DND-41 (cell line): Measurements from ENCODE around the gene TESK1.

Experiments used
- CTCF ChIP-seq: IDR thresholded peaks from 2 replicates; pipeline ENCODE4 v1.5.1; 2012; ENCODE audit warnings: borderline replicate concordance, low read length, moderate library complexity, mild to moderate bottlenecking; ENCODE audit not compliant: poor library complexity, severe bottlenecking; ENCODE audit errors: extremely low read depth
- EZH2 ChIP-seq: IDR thresholded peaks from 3 replicates; pipeline ENCODE4 v1.6.1; 2012; ENCODE audit warnings: borderline replicate concordance, low read depth, mild to moderate bottlenecking, moderate library complexity, low read length, inconsistent platforms; ENCODE audit not compliant: severe bottlenecking

DNA sequence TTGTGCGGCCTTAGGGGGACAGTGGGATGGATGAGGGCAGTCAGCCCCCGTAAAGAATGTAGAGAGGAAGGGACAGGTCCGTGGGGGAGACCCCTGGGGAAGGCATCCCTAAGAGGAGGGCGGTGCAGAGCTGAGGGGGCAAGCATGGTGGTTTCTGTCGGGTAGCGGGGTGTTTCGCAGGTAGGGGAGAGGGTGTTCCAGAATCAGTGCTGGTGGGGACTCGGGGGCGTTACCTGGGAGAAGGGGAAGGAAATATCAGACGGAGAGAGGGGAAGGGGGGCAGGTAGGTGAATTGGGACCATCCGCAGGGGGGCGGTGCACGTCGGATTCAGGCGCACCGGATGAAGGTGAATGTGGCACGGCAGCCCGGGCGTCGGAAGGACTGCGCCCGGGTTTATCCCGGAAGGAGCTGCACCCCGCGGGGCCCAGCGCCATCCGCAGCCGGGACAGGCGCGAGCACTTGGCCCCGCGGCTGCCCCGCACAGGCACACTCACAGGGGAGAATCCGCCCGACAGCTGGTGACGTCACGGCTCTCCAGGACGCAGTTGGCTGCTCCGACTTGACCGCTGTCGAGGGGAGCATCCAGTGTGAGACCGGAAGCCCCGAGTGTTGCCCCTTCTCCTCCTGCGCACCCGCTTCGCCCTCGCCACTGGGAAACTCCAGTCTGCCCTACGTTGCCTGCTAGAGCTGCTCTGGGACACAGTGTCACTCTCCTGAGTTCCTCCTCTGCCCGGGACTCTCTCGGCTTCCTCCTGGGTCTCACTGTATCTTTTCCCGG is 11.8 kb downstream of the TESK1 start:
- no peak for TF ChIP-seq CTCF
- no peak for TF ChIP-seq EZH2
